Common myeloid progenitor, CD34-positive (primary cell): Measurements from ENCODE around the gene APOBEC3F.

Source experiments
- CTCF ChIA-PET: fragments of 350-600 bp; sonication (Branson Sonifier 250); formaldehyde crosslinking; loops from one replicate; lab custom pipeline; 2021; ENCODE audit warnings: antibody characterized with exemption; lab: Charles Lee
- POLR2A ChIA-PET: fragments of 350-600 bp; sonication (Branson Sonifier 250); formaldehyde crosslinking; loops from one replicate; lab custom pipeline; 2021; ENCODE audit warnings: antibody characterized with exemption; lab: Charles Lee
- DNase-seq, 3 donors: peaks; one replicate each; pipeline versions ENCODE4 v3.0.0 to v3.0.0-alpha.2; 2013
- H3K27ac ChIP-seq, 2 experiments: 1 replicate in 1 of 2; 2 replicates in 1 of 2; pipeline ENCODE4 v1.7.0; 2013; ENCODE audit warnings: inconsistent platforms in 2 of 2, low read length in 2 of 2, mild to moderate bottlenecking in 2 of 2, low read depth in 1 of 2, moderate library complexity in 1 of 2; ENCODE audit not compliant: severe bottlenecking in 2 of 2, insufficient read depth in 1 of 2, poor library complexity in 1 of 2
- H3K27me3 ChIP-seq, 5 experiments: replicated peaks in 2 of 5; 1 replicate in 3 of 5; 2 replicates in 2 of 5; pipeline versions ENCODE4 v1.6.1 to v1.7.0; 2013; ENCODE audit warnings: low read length in 4 of 5, mild to moderate bottlenecking in 2 of 5, moderate library complexity in 2 of 5, inconsistent platforms in 1 of 5; ENCODE audit not compliant: insufficient read depth in 5 of 5, control insufficient read depth in 4 of 5
- H3K36me3 ChIP-seq, 4 experiments: 1 replicate in 2 of 4; 2 replicates in 2 of 4; pipeline versions ENCODE4 v1.6.1 to v1.7.0; 2013; ENCODE audit warnings: low read length in 3 of 4, control low read depth in 1 of 4, mild to moderate bottlenecking in 1 of 4; ENCODE audit not compliant: control insufficient read depth in 4 of 4, insufficient read depth in 4 of 4
- H3K4me1 ChIP-seq, 4 experiments: 1 replicate in 3 of 4; 2 replicates in 1 of 4; pipeline versions ENCODE4 v1.6.1 to v1.7.1; 2013; ENCODE audit warnings: low read length in 3 of 4, mild to moderate bottlenecking in 3 of 4, control low read depth in 1 of 4, inconsistent platforms in 1 of 4, moderate library complexity in 1 of 4; ENCODE audit not compliant: control insufficient read depth in 4 of 4, insufficient read depth in 4 of 4; ENCODE audit errors: control extremely low read depth in 1 of 4
- H3K4me3 ChIP-seq, 7 experiments: 1 replicate in 4 of 7; 2 replicates in 3 of 7; pipeline versions ENCODE4 v1.5.1 to v1.7.0; 2013; ENCODE audit warnings: mild to moderate bottlenecking in 7 of 7, low read length in 6 of 7, moderate library complexity in 6 of 7, inconsistent platforms in 2 of 7, low read depth in 2 of 7, control low read depth in 1 of 7; ENCODE audit not compliant: insufficient read depth in 4 of 7, control insufficient read depth in 1 of 7; ENCODE audit errors: extremely low read depth in 1 of 7
- H3K9me3 ChIP-seq, 5 experiments: 1 replicate in 4 of 5; 2 replicates in 1 of 5; pipeline versions ENCODE4 v1.6.1 to v1.7.1; 2013; ENCODE audit warnings: low read length in 4 of 5, mild to moderate bottlenecking in 2 of 5, inconsistent platforms in 1 of 5, low read depth in 1 of 5, moderate library complexity in 1 of 5; ENCODE audit not compliant: control insufficient read depth in 4 of 5, insufficient read depth in 2 of 5; ENCODE audit errors: control extremely low read depth in 1 of 5
- WGBS: methylation state at CpG from one replicate; pipeline ENCODE4 v1.1.5; 2013; ENCODE audit not compliant: insufficient coverage; 5-methylcytosine and 5-hydroxymethylcytosine counted together

APOBEC3F gene

DNA sequence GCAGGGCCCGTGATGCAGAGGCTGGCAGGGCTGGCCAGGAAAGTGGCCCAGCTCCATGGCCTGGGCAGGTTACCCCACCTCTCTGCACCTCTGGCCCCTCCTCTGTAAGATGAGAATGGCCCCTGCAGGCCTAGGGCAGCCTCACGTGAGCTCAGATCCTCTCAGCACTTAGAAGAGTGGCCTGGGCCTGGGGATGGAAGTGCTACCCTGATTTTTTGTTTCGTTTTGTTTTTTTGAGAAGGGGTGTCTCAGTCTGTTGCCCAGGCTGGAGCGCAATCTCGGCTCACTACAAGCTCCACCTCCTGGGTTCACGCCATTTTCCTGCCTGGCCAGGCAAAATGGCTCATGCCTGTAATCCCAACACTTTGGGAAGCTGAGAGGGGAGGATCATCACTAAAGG, 57.4 kb downstream of the APOBEC3F start:
- WGBS: 94% methylated on average over 3 of the region's 6 CpGs
- POLR2A ChIA-PET: no interaction called here
- Histone ChIP-seq H3K9me3 (no peaks in the 10 kb centered on the region), H3K4me3 (no peak overlapping the region), H3K27me3 (no peaks in the 10 kb centered on the region), H3K36me3 (no peaks in the 10 kb centered on the region), H3K4me1 (peaks cover 0 to 15% (median 10%) of the 10 kb centered on the region in 4 experiments), H3K27ac (no peak overlapping the region)
- DNase-seq: no peak
- CTCF ChIA-PET: interaction anchor here (0.5 to 2.1 kb wide), 3 partner anchors 13 to 117 kb away, joined by 3 to 5 read pairs (median 3); partner anchors contain the start of gene APOBEC3B

DNA sequence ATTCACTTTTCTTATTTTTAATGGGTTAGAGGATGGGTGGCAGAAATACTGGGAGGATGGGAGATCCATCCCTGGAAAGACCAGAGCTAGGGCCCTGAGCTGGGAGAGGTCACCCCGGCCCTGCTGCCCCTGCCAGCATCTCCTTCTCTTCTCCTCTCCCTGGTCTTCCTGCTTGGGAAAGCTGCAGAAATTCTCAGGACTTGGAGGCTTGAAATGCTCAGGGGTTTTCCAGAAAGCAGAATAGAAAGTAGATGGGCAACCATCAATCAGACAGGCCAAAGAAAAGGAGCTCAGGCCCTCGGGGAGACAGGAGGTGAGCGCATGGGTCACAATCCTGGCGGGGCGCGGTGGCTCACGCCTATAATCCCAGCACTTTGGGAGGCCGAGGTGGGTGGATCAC, 57.9 kb downstream of the APOBEC3F start:
- Histone ChIP-seq H3K4me3 (no peak overlapping the region), H3K27me3 (no peaks in the 10 kb centered on the region), H3K36me3 (no peaks in the 10 kb centered on the region), H3K9me3 (no peaks in the 10 kb centered on the region), H3K27ac (no peak overlapping the region), H3K4me1 (peaks cover 0 to 15% (median 10%) of the 10 kb centered on the region in 4 experiments)
- ChIA-PET CTCF (interaction anchor here (0.5 to 2.1 kb wide), 3 partner anchors 13 to 117 kb away, joined by 3 to 5 read pairs (median 3); partner anchors contain the start of gene APOBEC3B), POLR2A (no interaction called here)
- no peak for DNase-seq
- 100% methylated on average over 7 of the region's 8 CpGs for WGBS

GRCh38 chr22:39101226-39101625, 60.6 kb downstream of the APOBEC3F start:
- Histone ChIP-seq H3K27ac (no peak overlapping the region), H3K36me3 (no peaks in the 10 kb centered on the region), H3K27me3 (no peaks in the 10 kb centered on the region), H3K4me3 (no peak overlapping the region), H3K9me3 (no peaks in the 10 kb centered on the region), H3K4me1 (peaks cover 0 to 15% (median 10%) of the 10 kb centered on the region in 4 experiments)
- POLR2A ChIA-PET: no interaction called here
- WGBS: 93% methylated on average over 7 of the region's 13 CpGs
- CTCF ChIA-PET: no interaction called here
- no peak for DNase-seq

GRCh38 chr22:39103431-39103830, 62.8 kb downstream of the APOBEC3F start:
- ChIA-PET POLR2A (no interaction called here), CTCF (no interaction called here)
- Histone ChIP-seq H3K36me3 (no peaks in the 10 kb centered on the region), H3K9me3 (no peaks in the 10 kb centered on the region), H3K4me1 (no peaks in the 10 kb centered on the region), H3K4me3 (no peak overlapping the region), H3K27me3 (no peaks in the 10 kb centered on the region), H3K27ac (no peak overlapping the region)
- 93% methylated on average over 2 of the region's 2 CpGs for whole genome bisulfite sequencing
- DNase-seq: no peak
